Neural crest cell (in vitro differentiated cells): ENCODE measurements around the gene CACTIN. TPM values are rescaled to one million over a fixed set of nuclear protein-coding genes. Genes with fewer than 3 reads are reported as not detected.
A peak's percentile ranks its signal among the peaks of the same experiment; 100 is the strongest.

Source experiments
- DNase-seq: peaks from one replicate; pipeline ENCODE4 v3.0.0; 2021; ENCODE audit warnings: low read depth, mixed read lengths, low spot score
- H3K27ac Mint-ChIP-seq: one replicate; pipeline ENCODE4 v1.8.0; 2021; ENCODE audit warnings: mild to moderate bottlenecking, mixed read lengths; ENCODE audit not compliant: unreplicated experiment
- H3K27me3 Mint-ChIP-seq: 2 replicates; pipeline ENCODE4 v1.8.0; 2021; ENCODE audit warnings: low read depth, mild to moderate bottlenecking, mixed read lengths
- H3K36me3 Mint-ChIP-seq: 2 replicates; pipeline ENCODE4 v1.8.0; 2021; ENCODE audit warnings: low read depth, mild to moderate bottlenecking, mixed read lengths
- H3K4me1 Mint-ChIP-seq: 2 replicates; pipeline ENCODE4 v1.8.0; 2021; ENCODE audit warnings: mixed read lengths
- H3K4me3 Mint-ChIP-seq: one replicate; pipeline ENCODE4 v1.8.0; 2021; ENCODE audit warnings: mild to moderate bottlenecking, mixed read lengths
- H3K9me3 Mint-ChIP-seq: 2 replicates; pipeline ENCODE4 v1.8.0; 2021; ENCODE audit warnings: mixed read lengths
- total RNA-seq: library from RNA; stranded (reverse); gene quantifications from 2 replicates; pipeline ENCODE4 v1.2.1, GENCODE V29; 2021
- TF ChIP-seq, protein P1 (sequence below): fragments of 200-600 bp; sonication (generic); conservative IDR thresholded peaks from 2 replicates; pipeline ENCODE4 v1.5.0; 2021; ENCODE audit warnings: antibody characterized with exemption, mild to moderate bottlenecking

CACTIN gene
- total RNA-seq, 1 donor from 2014 or later = 33.5 TPM

DNA sequence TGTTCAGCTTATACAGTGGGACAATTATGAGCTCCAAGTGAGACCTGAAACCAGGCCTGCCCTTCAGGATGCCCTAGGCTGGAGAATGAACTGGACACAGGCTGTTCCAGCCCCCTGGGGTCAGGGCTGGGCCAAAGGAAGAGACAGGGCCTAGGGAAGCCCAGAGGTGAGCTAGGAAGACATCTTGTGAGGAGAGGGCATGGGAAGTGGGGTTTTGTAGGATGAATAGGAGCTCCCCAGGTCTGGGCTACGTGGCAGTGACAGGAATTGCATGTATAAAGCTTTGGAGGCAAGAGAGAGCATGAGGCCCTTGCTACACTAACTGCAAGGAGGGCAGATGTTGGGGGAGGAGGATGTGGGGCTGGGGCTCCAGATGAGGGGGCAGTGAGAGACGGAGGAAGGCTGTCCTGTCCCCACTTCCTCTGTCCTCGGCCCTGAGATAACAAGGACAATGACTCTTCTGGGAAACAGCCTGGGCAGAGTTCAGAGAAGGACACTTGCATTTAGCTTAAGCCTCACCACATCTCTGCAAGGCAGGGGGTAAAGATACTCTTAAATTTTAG lies 18.4 kb downstream of the CACTIN start:
- DNase-seq = no peak
- H3K27me3 Mint-ChIP-seq = peaks cover 15% of the 10 kb centered on the region
- peak overlapping the region; percentile 75 for H3K27ac Mint-ChIP-seq
- TF ChIP-seq, protein P1, sequence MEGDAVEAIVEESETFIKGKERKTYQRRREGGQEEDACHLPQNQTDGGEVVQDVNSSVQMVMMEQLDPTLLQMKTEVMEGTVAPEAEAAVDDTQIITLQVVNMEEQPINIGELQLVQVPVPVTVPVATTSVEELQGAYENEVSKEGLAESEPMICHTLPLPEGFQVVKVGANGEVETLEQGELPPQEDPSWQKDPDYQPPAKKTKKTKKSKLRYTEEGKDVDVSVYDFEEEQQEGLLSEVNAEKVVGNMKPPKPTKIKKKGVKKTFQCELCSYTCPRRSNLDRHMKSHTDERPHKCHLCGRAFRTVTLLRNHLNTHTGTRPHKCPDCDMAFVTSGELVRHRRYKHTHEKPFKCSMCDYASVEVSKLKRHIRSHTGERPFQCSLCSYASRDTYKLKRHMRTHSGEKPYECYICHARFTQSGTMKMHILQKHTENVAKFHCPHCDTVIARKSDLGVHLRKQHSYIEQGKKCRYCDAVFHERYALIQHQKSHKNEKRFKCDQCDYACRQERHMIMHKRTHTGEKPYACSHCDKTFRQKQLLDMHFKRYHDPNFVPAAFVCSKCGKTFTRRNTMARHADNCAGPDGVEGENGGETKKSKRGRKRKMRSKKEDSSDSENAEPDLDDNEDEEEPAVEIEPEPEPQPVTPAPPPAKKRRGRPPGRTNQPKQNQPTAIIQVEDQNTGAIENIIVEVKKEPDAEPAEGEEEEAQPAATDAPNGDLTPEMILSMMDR = no peak
- peaks cover 8% of the 10 kb centered on the region for H3K4me1 Mint-ChIP-seq
- no peaks in the 10 kb centered on the region for H3K36me3 Mint-ChIP-seq
- H3K4me3 Mint-ChIP-seq = peak overlapping the region; percentile 35
- H3K9me3 Mint-ChIP-seq = no peaks in the 10 kb centered on the region

DNA sequence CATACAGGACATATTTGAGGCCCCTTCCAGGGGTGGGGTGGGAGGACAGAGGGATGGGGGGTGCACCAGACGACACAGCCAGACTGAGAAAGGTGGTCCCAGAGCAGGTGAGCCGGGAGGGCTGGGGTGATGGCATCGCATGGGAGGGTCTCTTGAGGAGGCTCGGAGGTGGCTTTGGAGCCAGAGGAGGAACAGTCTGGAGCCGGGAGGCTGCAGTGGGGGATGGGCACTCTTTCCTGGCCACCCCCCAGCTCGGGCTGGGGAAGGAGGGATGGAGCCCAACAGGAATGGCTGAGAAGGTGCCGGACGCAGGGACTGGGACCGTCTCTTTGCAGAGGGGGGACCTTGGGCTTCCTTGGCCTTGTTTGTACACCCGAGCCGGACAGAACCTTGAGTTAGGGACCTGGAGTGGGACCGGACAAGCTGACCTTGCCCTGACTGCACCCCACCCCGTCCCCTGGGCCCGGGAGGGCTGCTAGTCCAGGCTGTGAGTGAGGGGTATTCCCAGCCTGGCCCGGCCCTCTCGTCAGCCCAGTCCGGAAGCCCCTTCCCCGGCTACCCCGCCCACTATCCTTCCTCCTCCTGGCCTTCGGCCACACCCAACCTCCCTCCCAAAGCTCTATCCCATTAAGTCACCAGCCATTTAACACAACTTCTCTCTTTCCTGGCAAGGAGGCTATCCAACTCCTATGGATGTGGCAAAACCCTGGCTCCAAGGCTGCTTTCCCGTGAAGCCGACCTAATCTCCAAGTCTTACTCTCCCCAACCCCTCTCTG lies 19.1 kb downstream of the CACTIN start:
- DNase-seq = no peak
- Mint-ChIP-seq H3K36me3 (no peaks in the 10 kb centered on the region), H3K4me1 (peaks cover 8% of the 10 kb centered on the region), H3K4me3 (peak overlapping the region; percentile 35), H3K27ac (no peak overlapping the region), H3K27me3 (peaks cover 15% of the 10 kb centered on the region), H3K9me3 (no peaks in the 10 kb centered on the region)
- TF ChIP-seq, protein P1 = no peak

DNA sequence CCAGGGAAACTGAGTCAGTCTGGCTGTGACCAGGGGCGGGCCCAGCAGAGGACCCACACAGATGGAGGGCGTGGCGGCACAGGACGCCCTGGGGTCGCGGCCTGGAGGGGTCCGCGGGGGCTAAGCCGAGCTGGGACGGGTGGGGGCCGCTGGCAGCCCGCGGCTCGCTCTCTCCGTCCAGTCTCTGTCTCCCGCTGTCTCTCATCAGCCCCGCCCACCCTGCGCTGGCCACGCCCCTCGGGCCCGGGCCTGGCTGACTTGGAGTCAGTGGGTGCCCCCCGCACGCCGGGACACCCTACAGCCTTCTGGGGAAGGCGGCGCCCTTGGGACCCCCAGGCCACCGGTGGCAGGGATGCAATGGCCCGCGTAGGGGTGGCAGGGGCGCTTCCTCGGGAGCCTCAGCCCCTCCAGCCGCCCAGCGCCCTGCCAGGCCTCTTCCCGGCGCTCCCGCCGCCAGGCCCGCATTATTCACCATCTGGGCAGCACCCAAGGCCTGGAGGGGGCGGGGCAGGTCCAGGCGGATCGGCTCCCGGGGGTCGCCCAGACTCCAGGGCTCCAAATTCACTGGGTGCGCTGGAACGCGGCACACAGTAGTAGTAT lies 19.8 kb downstream of the CACTIN start, which contains the start of gene TBXA2R:
Gene TBXA2R, minus strand, starts transcription at position 186 of the 600 bp plus-strand sequence. CDS start 6,241 bp downstream, outside the sequence.
- Mint-ChIP-seq H3K4me3 (no peak within 1 kb of the TSS), H3K27me3 (peaks cover 15% of the 10 kb centered on the region), H3K4me1 (peaks cover 8% of the 10 kb centered on the region), H3K36me3 (no peaks in the 10 kb centered on the region), H3K27ac (no peak within 1 kb of the TSS), H3K9me3 (no peaks in the 10 kb centered on the region)
- no peak for DNase-seq
- TF ChIP-seq, protein P1 = no peak

DNA sequence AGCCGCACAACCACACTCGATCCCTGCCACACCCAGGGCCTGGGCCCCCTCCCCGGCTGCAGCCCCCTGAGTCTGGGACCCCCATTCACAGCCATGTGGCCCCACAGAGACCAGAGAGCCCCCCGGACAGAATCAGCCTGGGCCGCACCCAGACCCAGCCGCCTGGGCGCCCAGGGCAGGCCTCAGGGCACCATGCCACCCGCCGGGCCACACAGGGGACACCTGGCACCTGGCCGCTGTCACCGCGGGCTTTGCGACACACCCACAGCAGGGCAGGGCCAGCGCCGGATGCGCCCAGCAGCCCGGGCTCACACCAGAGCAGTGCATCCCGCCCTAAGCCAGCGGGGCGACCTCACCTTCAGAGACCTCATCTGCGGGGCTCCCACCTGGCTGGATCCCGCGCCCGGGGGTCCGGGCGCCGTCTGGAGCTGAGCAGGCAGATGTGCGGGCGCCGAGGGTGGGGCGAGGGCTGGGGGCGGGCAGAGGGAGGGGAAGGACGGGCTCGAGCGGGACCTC lies 20.4 kb downstream of the CACTIN start:
- no peaks in the 10 kb centered on the region for H3K36me3 Mint-ChIP-seq
- TF ChIP-seq, protein P1 = no peak
- H3K27me3 Mint-ChIP-seq = peaks cover 15% of the 10 kb centered on the region
- no peak overlapping the region for H3K27ac Mint-ChIP-seq
- H3K4me1 Mint-ChIP-seq = peaks cover 8% of the 10 kb centered on the region
- no peaks in the 10 kb centered on the region for H3K9me3 Mint-ChIP-seq
- DNase-seq = no peak
- H3K4me3 Mint-ChIP-seq = no peak overlapping the region

DNA sequence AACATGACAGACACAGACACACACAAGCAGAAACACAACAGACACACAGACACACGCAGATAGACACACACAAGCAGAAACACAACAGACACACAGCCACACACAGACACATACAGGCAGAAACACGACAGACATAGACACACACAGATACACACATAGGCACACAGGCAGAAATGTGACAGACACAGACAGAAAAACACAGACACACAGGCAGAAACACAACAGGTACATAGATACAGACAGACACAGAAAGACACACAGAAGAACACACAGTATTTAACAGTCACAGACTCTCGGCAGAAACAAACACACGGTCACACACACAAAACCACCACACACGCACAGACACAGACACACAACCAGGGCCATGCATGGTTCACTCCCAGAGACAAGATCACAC lies 20.8 kb downstream of the CACTIN start:
- H3K36me3 Mint-ChIP-seq = no peaks in the 10 kb centered on the region
- no peak overlapping the region for H3K27ac Mint-ChIP-seq
- H3K27me3 Mint-ChIP-seq = peaks cover 15% of the 10 kb centered on the region
- peaks cover 8% of the 10 kb centered on the region for H3K4me1 Mint-ChIP-seq
- no peak for DNase-seq
- H3K4me3 Mint-ChIP-seq = no peak overlapping the region
- TF ChIP-seq, protein P1 = no peak
- no peaks in the 10 kb centered on the region for H3K9me3 Mint-ChIP-seq
